HepG2 (cell line): ENCODE results near the gene CHML. TPM values are rescaled to one million over a fixed set of nuclear protein-coding genes. Genes with fewer than 3 reads are reported as not detected.

Experiments used
- ATAC-seq: fragments of 200-7000 bp; cut with Tn5 transposase; 3 replicates; pipeline ENCODE4 v1.9.1; 2020; ENCODE audit warnings: mild to moderate bottlenecking, moderate library complexity
- BruUV-seq: library from RNA; stranded (reverse); fragments of 400-500 nt; replicated peaks from 2 replicates; lab custom pipeline; 2021; lab: Mats Ljungman, UMichigan
- CTCF ChIA-PET: fragments of 300-600 bp; formaldehyde crosslinking; extraction: SDS; loops from one replicate; lab custom pipeline; 2021; ENCODE audit warnings: low total read pairs, inconsistent platforms, low intra/inter-chr PET ratio; lab: Yijun Ruan, JAX
- POLR2A ChIA-PET: fragments of 350-600 bp; sonication (Branson Sonifier 250); formaldehyde crosslinking; loops from one replicate; lab custom pipeline; 2020; ENCODE audit warnings: antibody characterized with exemption, inconsistent platforms; lab: Yijun Ruan, JAX
- DNase-seq: peaks from one replicate; pipeline ENCODE4 v3.0.0-alpha.2; 2015; ENCODE audit warnings: low spot score
- FAIRE-seq: peaks from 3 replicates; lab custom pipeline; 2011; peaks lifted over from hg19 to GRCh38; lab: Jason Lieb, UNC
- H2AFZ ChIP-seq: one replicate; pipeline ENCODE4 v1.6.1; 2011; ENCODE audit warnings: low read length, inconsistent platforms
- H3K27ac ChIP-seq: fragments of 300-600 bp; 3 replicates; pipeline ENCODE4 v1.8.0; 2011; ENCODE audit warnings: mixed run types, mild to moderate bottlenecking, mixed read lengths, low read length, inconsistent platforms; ENCODE audit not compliant: insufficient read depth; ENCODE audit errors: extremely low read length
- H3K27me3 ChIP-seq, 2 experiments: fragments of 200-600 bp in 1 of 2; 2 replicates in 1 of 2; 3 replicates in 1 of 2; pipeline versions ENCODE4 v1.6.0 to v1.8.0; 2011; ENCODE audit warnings: low read length in 2 of 2, mild to moderate bottlenecking in 2 of 2, moderate library complexity in 2 of 2, inconsistent platforms in 1 of 2; ENCODE audit not compliant: insufficient read depth in 2 of 2, control insufficient read depth in 1 of 2
- H3K36me3 ChIP-seq, 2 experiments: fragments of 200-600 bp in 1 of 2; replicated peaks in 1 of 2; 2 replicates in 1 of 2; 3 replicates in 1 of 2; pipeline versions ENCODE4 v1.5.1 to v1.8.0; 2011; ENCODE audit warnings: low read length in 2 of 2, inconsistent platforms in 1 of 2; ENCODE audit not compliant: insufficient read depth in 2 of 2, control insufficient read depth in 1 of 2
- H3K4me1 ChIP-seq: 2 replicates; pipeline ENCODE4 v1.5.1; 2012; ENCODE audit warnings: low read length, inconsistent platforms; ENCODE audit not compliant: insufficient read depth
- H3K4me2 ChIP-seq: 2 replicates; pipeline ENCODE4 v1.6.0; 2011; ENCODE audit warnings: low read depth, low read length, inconsistent platforms
- H3K4me3 ChIP-seq, 3 experiments: fragments of 200-600 bp in 1 of 3; sonication (generic), shearing (Covaris generic) in 1 of 3; replicated peaks in 1 of 3; 2 replicates each; pipeline ENCODE4 v1.5.1; 2011 to 2016; ENCODE audit warnings: low read length in 3 of 3, inconsistent platforms in 2 of 3, low read depth in 2 of 3, mild to moderate bottlenecking in 2 of 3, control low read depth in 1 of 3, mixed read lengths in 1 of 3; ENCODE audit not compliant: insufficient read depth in 1 of 3
- H3K79me2 ChIP-seq: one replicate; pipeline ENCODE4 v1.6.1; 2011; ENCODE audit warnings: low read length, inconsistent platforms; ENCODE audit not compliant: insufficient read depth
- H3K9ac ChIP-seq: 2 replicates; pipeline ENCODE4 v1.6.0; 2011; ENCODE audit warnings: mild to moderate bottlenecking, low read depth, low read length, inconsistent platforms; ENCODE audit not compliant: insufficient read depth
- H3K9me3 ChIP-seq: 2 replicates; pipeline ENCODE4 v1.5.1; 2012; ENCODE audit warnings: mild to moderate bottlenecking, low read length
- H4K20me1 ChIP-seq: 2 replicates; pipeline ENCODE4 v1.6.0; 2011; ENCODE audit warnings: inconsistent platforms, mild to moderate bottlenecking, low read length, moderate library complexity; ENCODE audit not compliant: insufficient read depth
- ESRRA ChIP-seq: sonication (generic); formaldehyde crosslinking; IDR thresholded peaks from 2 replicates; pipeline ENCODE4 v1.5.1; 2020; ENCODE audit warnings: mild to moderate bottlenecking, low read depth, missing genetic modification reagents
- ETV6 ChIP-seq: sonication (generic); formaldehyde crosslinking; conservative IDR thresholded peaks from 2 replicates; pipeline ENCODE4 v1.4.0; 2020; ENCODE audit warnings: missing genetic modification reagents
- IKZF4 ChIP-seq: sonication (generic); formaldehyde crosslinking; IDR thresholded peaks from 2 replicates; pipeline ENCODE4 v1.5.1; 2020; ENCODE audit warnings: borderline replicate concordance, mild to moderate bottlenecking, low read depth, missing genetic modification reagents; ENCODE audit errors: not compliant biosample characterization
- JDP2 ChIP-seq: sonication (generic); formaldehyde crosslinking; IDR thresholded peaks from 2 replicates; pipeline ENCODE4 v1.8.1; 2022; ENCODE audit warnings: missing genetic modification reagents, borderline replicate concordance
- NCOR1 ChIP-seq: fragments of 200-600 bp; sonication (generic); IDR thresholded peaks from 2 replicates; pipeline ENCODE4 v1.7.0; 2017; ENCODE audit warnings: antibody characterized with exemption, low read length, borderline replicate concordance
- ONECUT2 ChIP-seq: sonication (generic); formaldehyde crosslinking; IDR thresholded peaks from 2 replicates; pipeline ENCODE4 v1.4.0; 2020; ENCODE audit warnings: missing genetic modification reagents
- RBM39 ChIP-seq: fragments of 200-400 bp; formaldehyde crosslinking; IDR thresholded peaks from one replicate; pipeline ENCODE4 v1.6.1; 2018; ENCODE audit warnings: antibody characterized with exemption, mild to moderate bottlenecking, low read depth, low read length; ENCODE audit not compliant: poor library complexity, severe bottlenecking
- YY1 ChIP-seq: IDR thresholded peaks from 2 replicates; pipeline ENCODE4 v1.6.1; 2011; ENCODE audit warnings: low read length, low read depth, moderate library complexity, mild to moderate bottlenecking; ENCODE audit not compliant: insufficient read depth, insufficient replicate concordance
- ZMYM4 ChIP-seq: sonication (generic); formaldehyde crosslinking; IDR thresholded peaks from 2 replicates; pipeline ENCODE4 v1.8.1; 2023; ENCODE audit warnings: mild to moderate bottlenecking, missing genetic modification reagents
- ZNF720 ChIP-seq: sonication (generic); formaldehyde crosslinking; IDR thresholded peaks from 2 replicates; pipeline ENCODE4 v1.4.0; 2020; ENCODE audit warnings: missing genetic modification reagents
- ZSCAN31 ChIP-seq: sonication (generic); formaldehyde crosslinking; IDR thresholded peaks from 2 replicates; pipeline ENCODE4 v1.5.0; 2020; ENCODE audit warnings: low read depth, mild to moderate bottlenecking, missing genetic modification reagents
- ZUFSP ChIP-seq: sonication (generic); formaldehyde crosslinking; IDR thresholded peaks from 2 replicates; pipeline ENCODE4 v1.9.0; 2021; ENCODE audit warnings: missing genetic modification reagents, mild to moderate bottlenecking, borderline replicate concordance
- WGBS: methylation state at CpG from one replicate; pipeline ENCODE4 v1.1.6; 2017; ENCODE audit warnings: low lambda C conversion rate; 5-methylcytosine and 5-hydroxymethylcytosine counted together
- in situ Hi-C: cut with HindIII; loops from 2 replicates; pipeline ENCODE4 v1.10.0; 2017; ENCODE audit warnings: low pct_unique_long_range_greater_than_20kb; ENCODE audit not compliant: extremely low pct_ligation_motif_present
- intact Hi-C: fragments of 100-400 bp; cut with micrococcal nuclease; formaldehyde crosslinking; loops from one replicate; pipeline ENCODE4 v1.10.0; 2022; ENCODE audit not compliant: unreplicated experiment
- polyA plus RNA-seq, 8 experiments: library from polyadenylated mRNA; depleted of rRNA in 3 of 8; stranded (reverse) in 7 of 8; unstranded in 1 of 8; fragments of >200 nt; fragmentation: Illumina TruSeq in 4 of 8; extraction: Trizol in 4 of 8; gene quantifications; 2 replicates each; pipeline versions ENCODE4 v1.2.1 to v1.2.3, GENCODE V29; 2011 to 2016; ENCODE audit warnings: low read depth in 4 of 8, missing spikeins in 1 of 8, mixed read lengths in 1 of 8; ENCODE audit not compliant: insufficient read depth in 1 of 8
- total RNA-seq, 5 experiments: library from RNA; depleted of rRNA; stranded (reverse); fragments of >200 nt; fragmentation: Illumina TruSeq; extraction: Trizol; gene quantifications; 2 replicates each; pipeline ENCODE4 v1.2.3, GENCODE V29; 2016; ENCODE audit warnings: low read depth in 1 of 5

The CHML gene
- total and polyA plus RNA-seq, 2 of the 13 experiments (the other 11 are each of a cell fraction or from before 2014, with no cell fraction given): 5.2 to 16.7 TPM

- Histone ChIP-seq H3K9me3 (no peaks in the 10 kb centered on the region), H4K20me1 (no peaks in the 10 kb centered on the region; the same call in 1 of the 2 replicates), H3K79me2 (no peaks in the 10 kb centered on the region), H3K9ac (no peak overlapping the region), H3K4me1 (peaks cover 32% of the 10 kb centered on the region), H3K4me2 (no peak overlapping the region), H3K27me3 (no peaks in the 10 kb centered on the region), H3K4me3 (no peak overlapping the region), H2AFZ (no peak overlapping the region), H3K36me3 (no peaks in the 10 kb centered on the region), H3K27ac (no peak overlapping the region)
- no peak for FAIRE-seq
- ChIA-PET POLR2A (no interaction called here), CTCF (interaction anchor here (2.3 to 3.9 kb wide), 2 partner anchors 16 to 223 kb away, joined by 17 to 38 read pairs; no protein-coding TSS in a partner anchor)
- DNase-seq: no peak
- no TSS peak for BruUV-seq
- intact Hi-C loops: loop anchor here (1.0 to 5.0 kb wide), 3 partner anchors 16 to 224 kb away; partner anchors contain the start of gene KMO
- no peak for TF ChIP-seq ZUFSP (CRISPR knock-in tag)
- TF ChIP-seq YY1: no peak
- TF ChIP-seq IKZF4 (CRISPR knock-in tag): no peak
- no peak for TF ChIP-seq ESRRA
- no peak for TF ChIP-seq NCOR1
- no peak for TF ChIP-seq ZNF720 (CRISPR knock-in tag)
- no peak for TF ChIP-seq ZMYM4
- no peak for TF ChIP-seq ONECUT2
- TF ChIP-seq JDP2: no peak
- TF ChIP-seq ETV6: no peak
- no peak for TF ChIP-seq RBM39
- TF ChIP-seq ZSCAN31 (CRISPR knock-in tag): no peak
- 97% methylated on average over 1 of the region's 1 CpG for WGBS
- in situ Hi-C loops: loop anchor here (5.0 kb wide), 1 partner anchor 226 kb away; no protein-coding TSS in a partner anchor
- ATAC-seq: no peak
These were observed 28.4 kb downstream of the CHML start for GRCh38 chr1:241611736-241612135.
